Mucosa of rectum (tissue), 2 donors: ENCODE data around the gene KRTAP22-1.

ENCODE experiments used
- H3K27ac ChIP-seq, 2 donors: one replicate each; pipeline ENCODE4 v1.7.0; 2013; ENCODE audit warnings: inconsistent platforms in 2 of 2, low read depth in 2 of 2, low read length in 2 of 2
- H3K27me3 ChIP-seq, 2 donors: one replicate each; pipeline ENCODE4 v1.7.0; 2013; ENCODE audit warnings: low read length in 2 of 2; ENCODE audit not compliant: control insufficient read depth in 2 of 2, insufficient read depth in 2 of 2
- H3K36me3 ChIP-seq, 2 donors: one replicate each; pipeline ENCODE4 v1.7.0; 2013; ENCODE audit warnings: low read length in 2 of 2; ENCODE audit not compliant: control insufficient read depth in 2 of 2, insufficient read depth in 2 of 2
- H3K4me1 ChIP-seq, 2 donors: one replicate each; pipeline ENCODE4 v1.7.0; 2013; ENCODE audit warnings: low read length in 2 of 2, mild to moderate bottlenecking in 1 of 2; ENCODE audit not compliant: control insufficient read depth in 2 of 2, insufficient read depth in 2 of 2
- H3K4me3 ChIP-seq, 2 donors: one replicate each; pipeline ENCODE4 v1.7.0; 2013; ENCODE audit warnings: low read length in 2 of 2
- H3K9ac ChIP-seq, 2 donors: one replicate each; pipeline ENCODE4 v1.7.0; 2013; ENCODE audit warnings: low read length in 2 of 2, low read depth in 1 of 2, mild to moderate bottlenecking in 1 of 2
- H3K9me3 ChIP-seq, 2 donors: one replicate each; pipeline ENCODE4 v1.7.0; 2013; ENCODE audit warnings: low read length in 2 of 2; ENCODE audit not compliant: control insufficient read depth in 2 of 2
- donor health status: healthy.
- donor health status: Normal muscosa, but diverticular disease.

KRTAP22-1 gene

GRCh38 chr21:30580132-30580531 is 20.8 kb upstream of the KRTAP22-1 start:
- Histone ChIP-seq H3K4me3 (no peak overlapping the region), H3K9ac (no peak overlapping the region), H3K36me3 (no peaks in the 10 kb centered on the region), H3K27me3 (no peaks in the 10 kb centered on the region), H3K4me1 (no peaks in the 10 kb centered on the region), H3K27ac (no peak overlapping the region), H3K9me3 (no peaks in the 10 kb centered on the region)

- Histone ChIP-seq H3K9ac (no peak overlapping the region), H3K36me3 (no peaks in the 10 kb centered on the region), H3K9me3 (no peaks in the 10 kb centered on the region), H3K27me3 (no peaks in the 10 kb centered on the region), H3K4me1 (no peaks in the 10 kb centered on the region), H3K4me3 (no peak overlapping the region), H3K27ac (no peak overlapping the region)
These were observed 18.0 kb upstream of the KRTAP22-1 start for GRCh38 chr21:30582870-30583269.

GRCh38 chr21:30590297-30590696 is 10.6 kb upstream of the KRTAP22-1 start, which contains the start of gene KRTAP22-2:
TSS of gene KRTAP22-2 (minus strand) at chr21:30590397.
- Histone ChIP-seq H3K27me3 (no peaks in the 10 kb centered on the region), H3K9me3 (peaks cover 5% of the 10 kb centered on the region in 2 donors), H3K4me1 (no peaks in the 10 kb centered on the region), H3K9ac (no peak within 1 kb of the TSS), H3K27ac (no peak within 1 kb of the TSS), H3K4me3 (no peak within 1 kb of the TSS), H3K36me3 (no peaks in the 10 kb centered on the region)

GRCh38 chr21:30592140-30592539 is 8.7 kb upstream of the KRTAP22-1 start, which contains the start of gene KRTAP6-3:
TSS of gene KRTAP6-3 (plus strand) at chr21:30592440. CDS start at chr21:30592446, 6 bp downstream.
- Histone ChIP-seq H3K9ac (no peak within 1 kb of the TSS), H3K4me1 (no peaks in the 10 kb centered on the region), H3K36me3 (no peaks in the 10 kb centered on the region), H3K27ac (no peak within 1 kb of the TSS), H3K9me3 (peaks cover 5 to 7% of the 10 kb centered on the region in 2 donors), H3K4me3 (no peak within 1 kb of the TSS), H3K27me3 (no peaks in the 10 kb centered on the region)

- Histone ChIP-seq H3K9ac (no peak within 1 kb of the TSS), H3K27me3 (no peaks in the 10 kb centered on the region), H3K9me3 (peaks cover 6 to 7% of the 10 kb centered on the region in 2 donors), H3K4me3 (no peak within 1 kb of the TSS), H3K27ac (no peak within 1 kb of the TSS), H3K36me3 (no peaks in the 10 kb centered on the region), H3K4me1 (no peaks in the 10 kb centered on the region)
These were observed 2.1 kb upstream of the KRTAP22-1 start, which contains the start of gene KRTAP6-2 for GRCh38 chr21:30598802-30599201. TSS of gene KRTAP6-2 (minus strand) at chr21:30598902. CDS start at chr21:30598874, 28 bp downstream.

- Histone ChIP-seq H3K27me3 (no peaks in the 10 kb centered on the region), H3K27ac (no peak overlapping the region), H3K9me3 (peaks cover 3 to 6% of the 10 kb centered on the region in 2 donors), H3K4me3 (no peak overlapping the region), H3K4me1 (no peaks in the 10 kb centered on the region), H3K9ac (no peak overlapping the region), H3K36me3 (no peaks in the 10 kb centered on the region)
These were observed 5.1 kb downstream of the KRTAP22-1 start for GRCh38 chr21:30605968-30606367.

GRCh38 chr21:30612132-30612531 is 11.2 kb downstream of the KRTAP22-1 start:
- H3K36me3 ChIP-seq: no peaks in the 10 kb centered on the region
- no peaks in the 10 kb centered on the region for H3K4me1 ChIP-seq
- no peak overlapping the region for H3K27ac ChIP-seq
- H3K9me3 ChIP-seq: peaks cover 2 to 4% of the 10 kb centered on the region in 2 donors
- no peaks in the 10 kb centered on the region for H3K27me3 ChIP-seq
- no peak overlapping the region for H3K4me3 ChIP-seq
- H3K9ac ChIP-seq: no peak overlapping the region

- no peaks in the 10 kb centered on the region for H3K27me3 ChIP-seq
These were observed 12.9 kb downstream of the KRTAP22-1 start, which contains the start of gene KRTAP6-1 for GRCh38 chr21:30613836-30614235. TSS of gene KRTAP6-1 (minus strand) at chr21:30613930. CDS start at chr21:30613904, 26 bp downstream.

GRCh38 chr21:30615199-30615598 is 14.3 kb downstream of the KRTAP22-1 start:
- Histone ChIP-seq H3K27me3 (no peaks in the 10 kb centered on the region), H3K27ac (no peak overlapping the region), H3K4me3 (no peak overlapping the region), H3K36me3 (no peaks in the 10 kb centered on the region), H3K4me1 (no peaks in the 10 kb centered on the region), H3K9ac (no peak overlapping the region), H3K9me3 (peaks cover 2 to 4% of the 10 kb centered on the region in 2 donors)

More at GRCh38 chr21:30613836-30614235, 12.9 kb downstream of the KRTAP22-1 start, which contains the start of gene KRTAP6-1:
- Histone ChIP-seq H3K27ac (no peak within 1 kb of the TSS), H3K4me1 (no peaks in the 10 kb centered on the region), H3K9me3 (peaks cover 2 to 4% of the 10 kb centered on the region in 2 donors), H3K4me3 (no peak within 1 kb of the TSS), H3K36me3 (no peaks in the 10 kb centered on the region), H3K9ac (no peak within 1 kb of the TSS)

GRCh38 chr21:30616125-30616524 is 15.2 kb downstream of the KRTAP22-1 start, which contains the start of gene KRTAP20-1:
TSS of gene KRTAP20-1 (plus strand) at chr21:30616425. CDS start at chr21:30616455, 30 bp downstream.
- Histone ChIP-seq H3K27ac (no peak within 1 kb of the TSS), H3K9ac (no peak within 1 kb of the TSS), H3K27me3 (no peaks in the 10 kb centered on the region), H3K9me3 (peaks cover 2 to 3% of the 10 kb centered on the region in 2 donors), H3K4me1 (no peaks in the 10 kb centered on the region), H3K4me3 (no peak within 1 kb of the TSS), H3K36me3 (no peaks in the 10 kb centered on the region)
